GM20000 (cell line): Measurements from ENCODE around the gene GNG10.

ENCODE experiments used
- DNase-seq: peaks from one replicate; pipeline ENCODE4 v3.0.0; 2012; ENCODE audit warnings: low spot score
- TF ChIP-seq, protein P1 (sequence below): IDR thresholded peaks from 2 replicates; pipeline ENCODE4 v1.5.1; 2012; ENCODE audit warnings: mild to moderate bottlenecking, control low read depth; ENCODE audit errors: extremely low read depth, missing control alignments

The GNG10 gene

DNA sequence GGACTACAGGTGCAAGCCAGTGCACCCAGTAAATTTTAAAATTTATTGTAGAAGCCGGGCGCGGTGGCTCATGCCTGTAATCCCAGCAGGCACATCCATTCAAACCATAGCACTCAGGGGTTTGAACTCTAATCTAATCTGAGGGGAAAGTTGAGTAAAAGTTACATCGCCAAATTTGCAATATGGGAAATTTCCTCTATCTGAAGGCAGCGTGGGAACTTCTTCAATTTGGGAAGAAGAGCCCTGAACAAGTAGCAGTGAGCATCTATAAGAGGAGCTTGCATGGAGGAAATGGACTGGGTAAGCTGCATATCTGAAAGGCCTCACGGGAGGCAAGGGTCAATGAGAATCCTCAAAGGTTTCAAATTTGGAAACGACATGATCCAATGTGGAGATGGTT lies 33.0 kb upstream of the GNG10 start:
- TF ChIP-seq, protein P1, sequence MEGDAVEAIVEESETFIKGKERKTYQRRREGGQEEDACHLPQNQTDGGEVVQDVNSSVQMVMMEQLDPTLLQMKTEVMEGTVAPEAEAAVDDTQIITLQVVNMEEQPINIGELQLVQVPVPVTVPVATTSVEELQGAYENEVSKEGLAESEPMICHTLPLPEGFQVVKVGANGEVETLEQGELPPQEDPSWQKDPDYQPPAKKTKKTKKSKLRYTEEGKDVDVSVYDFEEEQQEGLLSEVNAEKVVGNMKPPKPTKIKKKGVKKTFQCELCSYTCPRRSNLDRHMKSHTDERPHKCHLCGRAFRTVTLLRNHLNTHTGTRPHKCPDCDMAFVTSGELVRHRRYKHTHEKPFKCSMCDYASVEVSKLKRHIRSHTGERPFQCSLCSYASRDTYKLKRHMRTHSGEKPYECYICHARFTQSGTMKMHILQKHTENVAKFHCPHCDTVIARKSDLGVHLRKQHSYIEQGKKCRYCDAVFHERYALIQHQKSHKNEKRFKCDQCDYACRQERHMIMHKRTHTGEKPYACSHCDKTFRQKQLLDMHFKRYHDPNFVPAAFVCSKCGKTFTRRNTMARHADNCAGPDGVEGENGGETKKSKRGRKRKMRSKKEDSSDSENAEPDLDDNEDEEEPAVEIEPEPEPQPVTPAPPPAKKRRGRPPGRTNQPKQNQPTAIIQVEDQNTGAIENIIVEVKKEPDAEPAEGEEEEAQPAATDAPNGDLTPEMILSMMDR, result no peak
- DNase-seq, result no peak

DNA sequence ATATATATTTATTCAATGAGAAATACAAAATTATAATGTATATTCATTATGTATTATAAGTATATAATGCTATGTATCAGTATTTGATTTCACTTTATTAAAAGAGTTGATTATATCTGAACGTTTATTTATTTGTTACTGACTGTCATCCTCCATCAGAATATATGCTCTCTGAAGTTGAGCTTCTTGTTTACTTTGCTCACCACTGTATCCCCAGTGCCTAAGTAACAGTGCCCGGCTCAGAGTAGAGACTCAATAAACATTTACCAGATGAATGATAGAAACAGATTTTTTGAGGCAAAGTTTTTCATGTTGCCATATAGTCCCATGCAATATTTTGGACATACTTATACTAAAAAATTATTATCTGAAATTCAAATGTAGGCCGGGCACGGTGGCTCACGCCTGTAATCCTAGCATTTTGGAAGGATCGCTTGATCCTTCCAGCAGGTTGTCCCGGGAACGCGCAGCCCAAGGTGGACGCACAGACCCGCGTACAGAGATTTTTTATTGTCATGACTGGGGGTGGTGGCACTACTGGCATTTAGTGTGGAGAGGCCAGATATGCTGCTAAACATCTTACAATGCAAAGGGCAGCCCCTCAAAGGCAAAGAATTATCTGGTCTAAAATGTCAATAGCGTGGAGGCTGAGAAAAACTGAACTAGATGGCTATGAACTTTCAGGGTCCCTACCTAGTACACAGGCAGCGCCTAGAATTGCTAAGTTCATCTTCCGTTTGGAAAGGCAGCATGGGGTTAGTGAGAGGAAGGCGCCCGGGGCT lies 31.0 kb upstream of the GNG10 start:
- no peak for DNase-seq
- TF ChIP-seq, protein P1, result no peak

DNA sequence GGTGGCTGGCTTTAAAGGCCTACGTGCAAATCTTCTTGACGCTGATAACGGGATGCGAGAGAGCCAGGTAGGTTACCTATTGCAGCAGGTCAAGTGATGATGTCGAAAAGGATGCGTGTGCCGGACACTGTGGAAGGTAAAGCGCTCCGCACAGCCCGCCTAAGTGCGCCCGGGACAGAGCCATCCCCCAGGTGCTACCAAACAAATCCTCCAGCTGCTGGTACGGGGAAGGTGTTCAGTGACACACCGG lies 30.5 kb upstream of the GNG10 start:
- no peak for DNase-seq
- TF ChIP-seq, protein P1, result no peak

DNA sequence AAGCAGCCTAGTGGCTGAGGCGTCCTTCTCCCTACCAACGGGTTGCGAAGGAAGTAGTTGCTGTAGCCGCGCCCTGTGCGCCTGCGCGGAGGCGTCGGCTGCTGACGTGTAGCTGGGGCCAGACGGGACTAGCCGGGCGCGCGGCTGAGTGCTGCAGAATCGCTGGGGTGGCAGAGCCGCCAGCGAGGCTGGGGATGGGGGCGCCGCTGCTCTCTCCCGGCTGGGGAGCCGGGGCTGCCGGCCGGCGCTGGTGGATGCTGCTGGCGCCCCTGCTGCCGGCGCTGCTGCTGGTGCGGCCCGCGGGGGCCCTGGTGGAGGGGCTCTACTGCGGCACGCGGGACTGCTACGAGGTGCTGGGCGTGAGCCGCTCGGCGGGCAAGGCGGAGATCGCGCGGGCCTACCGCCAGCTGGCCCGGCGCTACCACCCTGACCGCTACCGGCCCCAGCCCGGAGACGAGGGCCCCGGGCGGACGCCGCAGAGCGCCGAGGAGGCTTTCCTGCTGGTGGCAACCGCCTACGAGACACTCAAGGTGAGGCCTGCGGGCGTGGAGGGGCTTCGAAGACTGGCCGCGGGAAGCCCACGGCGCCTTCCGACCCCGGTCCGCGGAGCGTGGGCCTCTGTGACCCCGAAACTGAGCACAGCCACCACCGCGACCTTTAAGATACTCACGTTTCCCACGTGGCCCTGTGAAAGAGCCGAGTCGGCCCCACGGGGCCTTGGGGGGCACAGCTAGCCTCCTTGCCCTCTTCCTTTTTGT lies 30.0 kb upstream of the GNG10 start, which contains the start of gene DNAJC25:
TSS of gene DNAJC25 (plus strand) at position 121 of the 758 bp plus-strand sequence. CDS start at position 195, 74 bp downstream.
- peak; percentile 100 for DNase-seq

DNA sequence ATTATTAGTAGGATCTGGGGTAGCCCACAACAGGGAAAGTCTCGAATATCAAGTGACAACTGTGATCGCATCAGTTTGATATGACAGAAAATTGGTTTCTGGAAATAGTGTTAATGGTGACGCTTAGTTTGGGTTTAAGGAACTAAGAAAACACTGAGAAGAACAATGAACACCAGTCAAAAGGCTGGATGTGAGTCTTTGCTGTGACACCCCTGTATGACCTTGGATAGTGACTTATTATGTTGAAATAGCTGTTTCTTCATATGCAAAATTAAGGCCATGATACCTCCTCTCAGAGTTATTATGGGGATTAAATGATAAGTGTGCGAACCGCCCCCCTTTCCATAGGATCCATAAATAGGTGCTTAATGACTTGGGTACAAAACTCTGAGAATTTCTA lies 29.3 kb upstream of the GNG10 start:
- TF ChIP-seq, protein P1, result no peak
- no peak for DNase-seq

More for the DNA sequence above, 30.0 kb upstream of the GNG10 start, which contains the start of gene DNAJC25:
- TF ChIP-seq, protein P1, result no peak

DNA sequence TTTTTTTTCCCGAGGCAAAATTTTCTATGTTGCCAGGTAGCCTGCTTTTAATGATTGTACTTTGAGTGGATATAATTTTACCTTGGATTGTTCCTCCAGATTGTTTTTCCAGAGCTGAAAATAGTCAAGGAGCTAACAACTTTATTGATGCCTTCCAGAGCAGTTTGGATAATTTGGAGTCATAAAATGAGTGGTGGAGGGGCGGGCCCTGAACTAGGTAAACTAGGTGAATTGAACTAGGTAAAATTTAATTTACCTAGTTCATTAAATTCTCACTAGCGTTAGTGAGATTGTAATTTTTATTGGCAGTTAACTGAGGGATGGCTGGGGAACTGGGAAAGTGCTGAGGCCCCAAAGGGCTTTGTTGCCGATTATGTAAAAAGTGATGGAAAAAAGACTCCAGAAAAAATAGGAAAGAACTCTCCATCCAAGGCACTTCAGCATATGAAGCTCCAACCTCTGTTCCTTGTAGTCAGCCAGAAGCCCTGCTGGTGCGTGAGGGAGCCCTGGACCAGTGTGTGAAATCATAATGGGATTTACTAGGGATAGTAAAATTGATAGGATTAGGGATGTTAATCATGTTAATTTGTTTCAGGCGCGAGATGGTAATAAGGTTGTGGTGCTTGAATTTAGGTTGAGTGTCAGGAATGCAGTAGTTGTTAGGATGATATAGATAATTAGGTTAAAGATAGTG lies 28.6 kb upstream of the GNG10 start:
- DNase-seq, result no peak
- TF ChIP-seq, protein P1, result no peak

DNA sequence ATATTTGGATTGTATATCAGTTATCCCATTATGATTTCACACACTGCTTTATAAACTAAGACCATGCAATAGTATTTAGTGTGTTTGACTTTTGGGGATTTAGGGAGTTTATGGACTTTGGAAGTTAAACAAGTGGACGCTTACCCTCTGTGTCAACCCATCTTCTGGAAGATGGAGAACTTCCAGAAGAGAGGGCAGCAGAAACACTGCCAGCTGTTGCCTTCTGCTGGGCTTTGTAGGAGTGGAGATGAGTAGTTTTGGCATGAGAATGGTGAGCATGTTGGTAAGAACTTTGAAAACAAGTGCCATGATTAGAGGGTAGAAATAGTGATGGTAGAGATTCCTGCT lies 28.0 kb upstream of the GNG10 start:
- DNase-seq, result no peak
- TF ChIP-seq, protein P1, result no peak
